ENCODE results near the gene SURF1. TPM values are rescaled to one million over a fixed set of nuclear protein-coding genes. Genes with fewer than 3 reads are reported as not detected.

Gene SURF1, protein sequence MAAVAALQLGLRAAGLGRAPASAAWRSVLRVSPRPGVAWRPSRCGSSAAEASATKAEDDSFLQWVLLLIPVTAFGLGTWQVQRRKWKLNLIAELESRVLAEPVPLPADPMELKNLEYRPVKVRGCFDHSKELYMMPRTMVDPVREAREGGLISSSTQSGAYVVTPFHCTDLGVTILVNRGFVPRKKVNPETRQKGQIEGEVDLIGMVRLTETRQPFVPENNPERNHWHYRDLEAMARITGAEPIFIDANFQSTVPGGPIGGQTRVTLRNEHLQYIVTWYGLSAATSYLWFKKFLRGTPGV
- 35.5 to 51.0 TPM (median 42.0 TPM) in 5 replicates for total RNA-seq (2022; extraction: Qiagen RNA extraction; ENCODE audit: low read depth)

DNA sequence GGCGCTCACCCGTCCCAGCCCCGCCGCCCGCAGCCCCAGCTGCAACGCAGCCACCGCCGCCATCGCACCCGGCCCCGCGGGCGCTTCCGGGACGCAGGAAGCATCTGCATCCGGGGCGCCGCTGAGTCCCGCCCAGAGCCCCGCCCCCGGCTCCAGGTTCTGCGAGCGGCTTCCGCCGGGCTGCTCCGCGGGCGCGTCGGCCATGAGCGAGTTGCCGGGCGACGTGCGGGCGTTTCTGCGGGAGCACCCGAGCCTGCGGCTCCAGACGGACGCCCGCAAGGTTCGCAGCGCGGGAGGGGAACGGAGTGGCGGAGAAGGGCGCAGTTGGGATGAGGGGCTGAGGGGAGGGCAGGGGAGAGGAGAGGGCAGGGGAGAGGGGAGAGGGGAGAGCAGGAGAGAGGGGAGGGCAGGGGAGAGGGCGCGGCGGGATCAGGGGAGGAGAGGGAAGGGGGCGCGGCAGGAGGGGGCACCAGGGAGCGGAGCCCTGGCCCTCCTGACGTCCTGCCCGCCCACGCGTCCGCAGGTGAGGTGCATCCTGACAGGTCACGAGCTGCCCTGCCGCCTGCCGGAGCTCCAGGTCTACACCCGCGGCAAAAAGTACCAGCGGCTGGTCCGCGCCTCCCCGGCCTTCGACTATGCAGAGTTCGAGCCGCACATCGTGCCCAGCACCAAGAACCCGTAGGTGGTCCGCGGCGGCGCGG is at the start of gene SURF1, which contains the start of gene SURF2:
Gene SURF1 (minus strand): TSS at position 97 of the 701 bp plus-strand sequence. CDS start 34 bp downstream, at position 63.
Gene SURF2 (plus strand): TSS at position 160 of the 701 bp plus-strand sequence. CDS start 43 bp downstream, at position 203.

DNA sequence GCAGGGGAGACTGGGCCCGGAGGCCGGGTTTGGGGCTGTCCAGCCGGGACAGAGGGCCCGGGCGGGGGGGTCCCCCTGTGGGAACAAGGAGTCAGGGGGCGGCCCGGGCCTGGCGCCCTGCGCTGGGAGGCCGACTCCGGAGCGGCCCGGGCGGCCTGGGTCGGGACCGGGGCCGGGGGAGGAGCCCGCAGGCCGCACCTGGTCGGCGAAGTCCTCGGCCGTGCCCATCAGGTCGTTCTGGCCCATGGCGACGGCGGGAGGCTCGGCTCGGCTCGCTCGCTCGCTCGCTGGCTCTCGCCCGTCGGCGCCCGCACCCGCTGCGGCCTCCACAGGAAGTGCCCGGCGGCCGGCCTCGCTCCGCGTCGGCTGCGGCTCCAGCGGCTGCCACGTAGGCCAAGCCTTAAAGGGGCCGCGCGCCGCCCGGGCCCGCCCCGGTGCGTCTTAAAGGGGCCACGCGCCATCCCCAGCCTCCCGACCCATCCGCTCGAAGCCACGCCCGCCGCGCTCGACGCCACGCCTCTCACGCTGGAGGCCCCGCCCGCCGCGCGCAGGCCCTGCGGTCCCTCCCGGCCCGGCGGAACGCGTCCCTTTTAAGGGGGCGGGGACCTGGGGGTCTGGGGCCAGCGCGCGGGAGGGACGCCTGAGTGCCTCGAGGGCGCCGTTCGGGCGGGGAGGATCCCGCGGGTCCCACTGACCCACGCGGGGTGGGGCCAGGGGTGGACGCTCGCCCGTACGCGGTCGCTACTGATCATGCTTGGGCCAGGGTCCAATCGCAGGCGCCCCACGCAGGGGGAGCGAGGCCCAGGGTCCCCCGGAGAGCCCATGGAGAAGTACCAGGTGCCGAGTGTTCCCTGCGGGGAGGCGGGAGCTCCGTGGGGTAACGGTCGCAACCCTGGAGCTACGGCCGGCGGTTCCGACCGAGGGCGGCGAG is 19.7 kb upstream of the SURF1 start, which contains the start of the genes STKLD1 and SURF4:
Gene STKLD1 (plus strand): TSS at position 643 of the 931 bp plus-strand sequence. CDS start 108 bp downstream, at position 751.
Gene SURF4 (minus strand): TSS at position 337 of the 931 bp plus-strand sequence. CDS start 91 bp downstream, at position 246.

DNA sequence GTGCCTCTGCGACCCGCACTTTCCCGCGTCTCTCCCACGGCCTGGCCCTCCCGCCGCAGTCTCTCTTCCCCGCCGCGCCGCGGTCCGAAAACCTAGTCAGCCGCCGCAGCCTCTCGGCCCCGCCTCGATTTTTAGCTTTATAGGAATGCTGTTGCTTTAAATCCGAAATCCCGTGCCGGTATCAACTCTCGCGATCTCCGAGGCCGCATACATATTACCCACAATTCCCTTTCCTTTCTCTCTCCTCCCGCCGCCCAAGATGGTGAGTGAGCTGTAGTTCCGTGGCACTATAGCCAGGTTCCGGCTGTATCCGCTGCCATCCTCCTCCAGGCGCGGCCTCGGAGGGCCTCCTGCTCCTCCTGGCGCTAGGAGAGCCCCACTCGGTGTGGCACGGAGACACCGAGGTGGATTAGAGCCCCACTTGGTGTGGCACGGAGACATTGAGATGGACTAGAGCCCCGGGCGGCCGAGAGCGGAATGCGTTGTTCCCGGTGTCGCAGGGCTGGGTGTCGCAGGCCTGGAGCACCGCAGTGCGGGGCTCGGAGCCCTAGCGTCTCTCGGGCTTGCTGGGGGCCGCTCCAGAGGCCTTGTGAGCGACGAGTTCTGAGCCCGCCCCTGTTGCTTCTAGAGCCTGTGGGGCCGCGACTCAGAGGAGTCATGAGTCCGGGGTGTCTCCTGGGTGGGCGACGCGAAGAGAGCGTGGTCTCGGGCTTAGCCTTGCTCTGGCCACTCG is 8.1 kb downstream of the SURF1 start, which contains the start of the genes MED22 and RPL7A:
Gene MED22 (minus strand): TSS at position 147 of the 733 bp plus-strand sequence. CDS start 1,469 bp downstream, outside the sequence.
Gene RPL7A (plus strand): TSS at position 234 of the 733 bp plus-strand sequence. CDS start 26 bp downstream, at position 260.

DNA sequence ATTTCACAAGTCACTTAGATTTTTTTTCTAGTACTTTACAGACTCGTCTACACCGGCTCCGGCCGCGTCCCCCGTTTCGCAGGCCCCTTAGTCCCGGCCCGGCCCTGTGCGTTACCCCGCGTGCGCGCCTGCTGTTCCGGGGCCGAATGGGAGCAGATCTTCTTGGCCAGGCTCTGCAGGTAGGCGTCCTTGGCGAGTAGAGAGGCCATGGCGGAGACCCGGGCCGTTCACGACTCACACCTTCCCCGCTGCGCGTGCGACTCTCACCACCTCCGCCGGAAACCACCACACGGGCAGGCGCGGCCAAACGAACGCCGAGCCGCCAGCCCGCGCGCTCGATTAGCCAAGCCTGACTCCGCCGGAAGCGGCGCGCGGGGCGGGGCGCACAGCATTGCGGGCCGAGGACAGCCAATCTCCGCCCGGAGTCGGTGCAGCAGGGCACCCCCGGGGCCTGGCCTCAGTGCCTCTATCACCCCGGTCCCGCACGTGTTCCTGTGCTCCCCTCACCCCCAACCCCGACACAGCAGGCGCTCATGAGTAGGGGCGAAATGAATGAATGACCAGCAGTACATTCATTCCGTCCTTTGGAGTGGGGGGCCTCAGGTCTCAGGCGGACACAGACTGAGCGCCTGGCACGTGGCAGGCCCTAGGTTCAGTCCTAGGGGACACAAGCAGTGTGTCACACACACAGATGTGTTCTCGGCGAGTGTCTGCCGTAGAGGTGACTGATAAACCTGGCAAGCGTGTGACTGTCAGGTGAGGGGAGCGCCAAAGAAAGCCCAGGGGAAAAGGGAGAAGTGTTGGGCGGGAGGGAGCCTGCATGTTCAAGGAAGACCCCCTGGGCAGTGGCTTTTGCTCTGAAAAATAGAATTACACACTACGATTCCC is 20.1 kb downstream of the SURF1 start, which contains the start of gene SURF6:
Gene SURF6 (minus strand): TSS at position 265 of the 888 bp plus-strand sequence. CDS start 56 bp downstream, at position 209.

Other genes starting within 250 kb of the SURF1 start
- gene RALGDS, start 235.2 kb downstream of the SURF1 start, total RNA-seq (2022; extraction: Qiagen RNA extraction; ENCODE audit: low read depth) = 21.6 to 30.1 TPM (median 27.6 TPM) in 5 replicates
- gene GBGT1, start 192.6 kb downstream of the SURF1 start, total RNA-seq (2022; extraction: Qiagen RNA extraction; ENCODE audit: low read depth) = 1.6 to 2.7 TPM (median 2.2 TPM) in 5 replicates
- not detected in 5 replicates for gene OBP2B, start 147.2 kb downstream of the SURF1 start, total RNA-seq (2022; extraction: Qiagen RNA extraction; ENCODE audit: low read depth)
- gene ABO, start 81.3 kb downstream of the SURF1 start, total RNA-seq (2022; extraction: Qiagen RNA extraction; ENCODE audit: low read depth) = not detected in 5 replicates
- gene SURF6, start 20.3 kb downstream of the SURF1 start, total RNA-seq (2022; extraction: Qiagen RNA extraction; ENCODE audit: low read depth) = 19.9 to 33.2 TPM (median 29.0 TPM) in 5 replicates
- 21.7 to 33.3 TPM (median 28.9 TPM) in 5 replicates for gene MED22, start 8.4 kb downstream of the SURF1 start, total RNA-seq (2022; extraction: Qiagen RNA extraction; ENCODE audit: low read depth)
- 3,299 to 3,689 TPM (median 3,392 TPM) in 5 replicates for gene RPL7A, start 8.3 kb downstream of the SURF1 start, total RNA-seq (2022; extraction: Qiagen RNA extraction; ENCODE audit: low read depth)
- 36.9 to 58.0 TPM (median 48.7 TPM) in 5 replicates for gene SURF2, start 63 bp upstream of the SURF1 start, total RNA-seq (2022; extraction: Qiagen RNA extraction; ENCODE audit: low read depth)
- 177 to 208 TPM (median 200 TPM) in 5 replicates for gene SURF4, start 19.6 kb upstream of the SURF1 start, total RNA-seq (2022; extraction: Qiagen RNA extraction; ENCODE audit: low read depth)
- 0.08 to 1.4 TPM (median 0.67 TPM) in 5 replicates for gene STKLD1, start 19.9 kb upstream of the SURF1 start, total RNA-seq (2022; extraction: Qiagen RNA extraction; ENCODE audit: low read depth)
- 34.3 to 40.3 TPM (median 36.9 TPM) in 5 replicates for gene REXO4, start 61.5 kb upstream of the SURF1 start, total RNA-seq (2022; extraction: Qiagen RNA extraction; ENCODE audit: low read depth)
- gene ADAMTS13, start 65.9 kb upstream of the SURF1 start, total RNA-seq (2022; extraction: Qiagen RNA extraction; ENCODE audit: low read depth) = 0.33 to 0.97 TPM (median 0.46 TPM) in 5 replicates
- 3.1 to 4.8 TPM (median 4.4 TPM) in 5 replicates for gene CACFD1, start 103.5 kb upstream of the SURF1 start, total RNA-seq (2022; extraction: Qiagen RNA extraction; ENCODE audit: low read depth)
- gene SLC2A6, start 122.6 kb upstream of the SURF1 start, total RNA-seq (2022; extraction: Qiagen RNA extraction; ENCODE audit: low read depth) = 14.5 to 24.2 TPM (median 20.4 TPM) in 5 replicates
- gene MYMK, start 168.5 kb upstream of the SURF1 start, total RNA-seq (2022; extraction: Qiagen RNA extraction; ENCODE audit: low read depth) = not detected in 5 replicates
- not detected in 5 replicates for gene ADAMTSL2, start 178.2 kb upstream of the SURF1 start, total RNA-seq (2022; extraction: Qiagen RNA extraction; ENCODE audit: low read depth)

Measured in A549 treated with RU486 at 1 μM for 4 hours (cell line).